Ovary (tissue), 9 donors: Measurements from ENCODE around the gene CXADR. TPM values are rescaled to one million over a fixed set of nuclear protein-coding genes. Genes with fewer than 3 reads are reported as not detected.

Source experiments
- DNase-seq, 5 donors: peaks; one replicate each; pipeline ENCODE4 v3.0.0-alpha.2; 2019 to 2020
- H3K27ac ChIP-seq, 2 donors: fragments of 200-600 bp; one replicate each; pipeline versions ENCODE4 v1.5.1 to v1.8.0; 2019 to 2022
- H3K27me3 ChIP-seq: fragments of 200-600 bp; one replicate; pipeline ENCODE4 v1.8.0; 2022
- H3K36me3 ChIP-seq: fragments of 200-600 bp; sonication (generic); one replicate; pipeline ENCODE4 v1.5.1; 2019
- H3K4me1 ChIP-seq: one replicate; pipeline ENCODE4 v1.8.1; 2013; ENCODE audit warnings: mild to moderate bottlenecking, moderate library complexity; ENCODE audit not compliant: insufficient read depth
- H3K4me3 ChIP-seq: fragments of 200-600 bp; sonication (generic); one replicate; pipeline ENCODE4 v1.5.1; 2017
- H3K9me3 ChIP-seq, 2 donors: fragments of 200-600 bp in 1 of 2; sonication (generic) in 1 of 2; one replicate each; pipeline versions ENCODE4 v1.5.1 to v1.8.1; 2013 to 2019; ENCODE audit warnings: mild to moderate bottlenecking in 1 of 2, moderate library complexity in 1 of 2
- EP300 ChIP-seq: sonication (generic); formaldehyde crosslinking; IDR thresholded peaks from one replicate; pipeline ENCODE4 v1.6.1; 2017; ENCODE audit warnings: antibody characterized with exemption
- POLR2A ChIP-seq: fragments of 450-650 bp; IDR thresholded peaks from one replicate; pipeline ENCODE4 v1.6.1; 2017; ENCODE audit warnings: antibody characterized with exemption, mild to moderate bottlenecking, moderate library complexity
- WGBS, 3 donors: extraction: QIAGEN DNeasy Blood & Tissue Kit in 1 of 3; methylation state at CpG; one replicate each; pipeline versions ENCODE4 v1.1.5 to v1.1.7; 2013 to 2017; 5-methylcytosine and 5-hydroxymethylcytosine counted together
- intact Hi-C, 4 donors: fragments of 100-400 bp; cut with DNase I; formaldehyde crosslinking; loops; one replicate each; pipeline versions ENCODE4 v1.11.0 to v1.15.1; 2022 to 2023
- polyA plus RNA-seq, 2 donors: library from polyadenylated mRNA; stranded (reverse); fragments of 200-250 nt in 1 of 2; fragments of 350-450 nt in 1 of 2; fragmentation: Illumina TruSeq in 1 of 2; extraction: RNeasy Lipid Tissue Mini Kit (QIAGEN cat#74804) in 1 of 2; gene quantifications; one replicate each; pipeline ENCODE4 v1.2.3, GENCODE V29; 2013 to 2014
- total RNA-seq, 7 donors: library from RNA; depleted of rRNA in 2 of 7; stranded (reverse); fragments of >200 nt in 2 of 7; fragmentation: NEBNext Ultra II Directional in 3 of 7; extraction: Animal tissue kit (Norgen Biotek cat#: 25700) in 3 of 7; gene quantifications; one replicate each; pipeline versions ENCODE4 v1.1.0 to v1.2.4, GENCODE V29; 2016 to 2023
- TF ChIP-seq, protein P1 (sequence below), 3 donors: fragments of 450-650 bp in 2 of 3; fragments of 200-600 bp in 1 of 3; IDR thresholded peaks; one replicate each; pipeline versions ENCODE4 v1.5.1 to v1.8.0; 2016 to 2022; ENCODE audit warnings: antibody characterized with exemption in 3 of 3, mild to moderate bottlenecking in 1 of 3
- donor health status: DM: no; HTN: no; CAD: no; lungs with moderate emphysema.
- donor health status: DM: no; HTN: no; CAD: no.
- donor health status: Bipolar disorder and iron deficiency.
- donor health status: DM: yes; HTN: yes; CAD: no.
- donor health status: DM: no; HTN: no; CAD: no.
- donor health status: DM: yes; HTN: yes; CAD: no.

Gene CXADR
- total and polyA plus RNA-seq, 9 donors = 0.13 to 40.7 (median 1.4) TPM

GRCh38 chr21:17612565-17613241, 99.9 kb downstream of the CXADR start, which contains the start of gene BTG3:
Gene BTG3, minus strand, starts transcription at chr21:17612901. Its CDS starts 3,757 bp downstream, at chr21:17609144.
- peak; percentile 83 to 91 (median 85) for DNase-seq
- 1 to 2% (median 1%) methylated on average over 33 to 102 of the region's 102 CpGs for WGBS, 3 donors
- intact Hi-C loops = no loop called here

GRCh38 chr21:17613242-17613676, 100.4 kb downstream of the CXADR start:
- Histone ChIP-seq H3K4me3 (peak overlapping the region; percentile 98), H3K4me1 (peaks cover 6% of the 10 kb centered on the region), H3K36me3 (no peaks in the 10 kb centered on the region), H3K27me3 (no peaks in the 10 kb centered on the region), H3K9me3 (no peaks in the 10 kb centered on the region), H3K27ac (peak overlapping the region; percentile 82 to 84)
- peak; percentile 53 to 71 (median 64) for DNase-seq
- intact Hi-C loops = no loop called here
- 9 to 15% (median 12%) methylated on average over 16 of the region's 16 CpGs for WGBS, 3 donors
- TF ChIP-seq POLR2A (no peak), EP300 (no peak)
- TF ChIP-seq, protein P1, sequence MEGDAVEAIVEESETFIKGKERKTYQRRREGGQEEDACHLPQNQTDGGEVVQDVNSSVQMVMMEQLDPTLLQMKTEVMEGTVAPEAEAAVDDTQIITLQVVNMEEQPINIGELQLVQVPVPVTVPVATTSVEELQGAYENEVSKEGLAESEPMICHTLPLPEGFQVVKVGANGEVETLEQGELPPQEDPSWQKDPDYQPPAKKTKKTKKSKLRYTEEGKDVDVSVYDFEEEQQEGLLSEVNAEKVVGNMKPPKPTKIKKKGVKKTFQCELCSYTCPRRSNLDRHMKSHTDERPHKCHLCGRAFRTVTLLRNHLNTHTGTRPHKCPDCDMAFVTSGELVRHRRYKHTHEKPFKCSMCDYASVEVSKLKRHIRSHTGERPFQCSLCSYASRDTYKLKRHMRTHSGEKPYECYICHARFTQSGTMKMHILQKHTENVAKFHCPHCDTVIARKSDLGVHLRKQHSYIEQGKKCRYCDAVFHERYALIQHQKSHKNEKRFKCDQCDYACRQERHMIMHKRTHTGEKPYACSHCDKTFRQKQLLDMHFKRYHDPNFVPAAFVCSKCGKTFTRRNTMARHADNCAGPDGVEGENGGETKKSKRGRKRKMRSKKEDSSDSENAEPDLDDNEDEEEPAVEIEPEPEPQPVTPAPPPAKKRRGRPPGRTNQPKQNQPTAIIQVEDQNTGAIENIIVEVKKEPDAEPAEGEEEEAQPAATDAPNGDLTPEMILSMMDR (IDR thresholded peaks at IDR 0.05) = no peak

More at GRCh38 chr21:17612565-17613241, 99.9 kb downstream of the CXADR start, which contains the start of gene BTG3:
- Histone ChIP-seq H3K4me1 (peaks cover 6% of the 10 kb centered on the region), H3K4me3 (peak within 1 kb of the TSS; percentile 98), H3K36me3 (no peaks in the 10 kb centered on the region), H3K27ac (peak within 1 kb of the TSS; percentile 82 to 84), H3K9me3 (no peaks in the 10 kb centered on the region), H3K27me3 (no peaks in the 10 kb centered on the region)
- TF ChIP-seq POLR2A = peak; percentile 98
- no peak for TF ChIP-seq EP300
- TF ChIP-seq, protein P1 (IDR thresholded peaks at IDR 0.05) = peak in 1 of 3 donors; percentile 27

DNA sequence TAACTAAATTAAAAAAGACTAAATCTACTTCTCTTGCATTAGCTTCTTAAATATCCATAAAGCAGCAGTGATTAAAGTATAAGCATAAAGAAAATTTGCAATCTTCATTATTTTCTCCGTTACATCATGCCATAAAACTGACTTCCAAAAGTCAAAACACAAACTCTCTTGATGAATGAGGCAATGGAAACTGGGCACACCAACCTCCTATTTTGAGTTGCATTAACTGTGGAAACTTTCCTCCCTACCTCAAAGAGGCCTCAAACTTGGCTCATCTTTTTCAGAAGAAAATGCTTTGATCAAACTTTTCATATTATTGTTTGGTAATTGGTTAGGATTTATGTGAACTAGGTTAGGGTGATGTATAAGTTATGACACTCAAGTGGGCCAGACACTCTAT, 104.0 kb downstream of the CXADR start:
- intact Hi-C loops = no loop called here
- H3K9me3 ChIP-seq = no peaks in the 10 kb centered on the region

DNA sequence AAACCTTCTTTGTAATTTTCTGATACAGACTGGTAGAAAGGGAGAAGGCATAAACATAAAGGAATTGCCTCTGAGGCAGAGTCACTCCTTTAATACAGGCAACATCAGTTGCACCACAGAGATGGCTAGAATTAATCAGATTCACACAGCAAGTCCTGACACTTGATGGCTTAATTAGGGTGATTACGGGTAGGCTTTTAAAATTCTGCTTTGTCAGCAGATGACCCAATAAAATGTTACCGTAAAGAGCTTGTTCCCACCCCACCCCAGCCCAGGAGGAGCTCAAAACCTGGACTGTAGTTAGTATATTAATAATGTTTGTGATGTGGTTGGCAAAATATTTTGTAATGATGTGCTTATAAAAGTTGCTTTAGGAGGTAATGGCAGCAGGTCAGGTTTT, 109.2 kb downstream of the CXADR start:
- Histone ChIP-seq H3K9me3 (no peaks in the 10 kb centered on the region), H3K27ac (no peak overlapping the region), H3K36me3 (no peaks in the 10 kb centered on the region), H3K4me3 (no peak overlapping the region), H3K27me3 (no peaks in the 10 kb centered on the region), H3K4me1 (no peaks in the 10 kb centered on the region)
- DNase-seq = no peak
- WGBS, 3 donors = 38 to 56% (median 53%) methylated on average over 2 of the region's 2 CpGs
- intact Hi-C loops = no loop called here
- TF ChIP-seq, protein P1 (IDR thresholded peaks at IDR 0.05) = no peak
- TF ChIP-seq POLR2A (no peak), EP300 (no peak)

More for the DNA sequence above, 104.0 kb downstream of the CXADR start:
- Histone ChIP-seq H3K4me3 (no peak overlapping the region), H3K36me3 (no peaks in the 10 kb centered on the region), H3K27me3 (no peaks in the 10 kb centered on the region), H3K4me1 (peaks cover 2% of the 10 kb centered on the region), H3K27ac (no peak overlapping the region)
- 61 to 84% (median 77%) methylated on average over 1 of the region's 1 CpG for WGBS, 3 donors
- TF ChIP-seq POLR2A = no peak
- no peak for TF ChIP-seq EP300
- TF ChIP-seq, protein P1 (IDR thresholded peaks at IDR 0.05) = no peak
- no peak for DNase-seq
